OCI-LY7 (cell line): ENCODE data around the gene MMD. TPM values are rescaled to one million over a fixed set of nuclear protein-coding genes. Genes with fewer than 3 reads are reported as not detected.

Experiments used
- BruUV-seq: library from RNA; stranded (reverse); fragments of 400-500 nt; replicated peaks from 2 replicates; lab custom pipeline; 2021; lab: Mats Ljungman, UMichigan
- CTCF ChIA-PET: fragments of 300-600 bp; sonication (Branson Sonifier 250); formaldehyde crosslinking; loops from one replicate; lab custom pipeline; 2022; ENCODE audit warnings: antibody characterized with exemption; ENCODE audit not compliant: unreplicated experiment; lab: Charles Lee
- POLR2A ChIA-PET: fragments of 300-600 bp; sonication (Branson Sonifier 250); formaldehyde crosslinking; loops from one replicate; lab custom pipeline; 2022; ENCODE audit warnings: antibody characterized with exemption; lab: Charles Lee
- DNase-seq: peaks from one replicate; pipeline ENCODE4 v3.0.0-alpha.2; 2015; ENCODE audit warnings: low spot score
- H2AFZ ChIP-seq: fragments of 200-600 bp; sonication (generic), shearing (Covaris generic); 2 replicates; pipeline ENCODE4 v1.6.1; 2014; ENCODE audit warnings: mild to moderate bottlenecking, antibody characterized with exemption, low read length, moderate library complexity
- H3K27ac ChIP-seq: fragments of 200-600 bp; sonication (generic); 2 replicates; pipeline ENCODE4 v1.5.1; 2014; ENCODE audit warnings: mixed run types, low read depth, mild to moderate bottlenecking, moderate library complexity, low read length, inconsistent platforms; ENCODE audit not compliant: poor library complexity, severe bottlenecking
- H3K36me3 ChIP-seq: fragments of 200-600 bp; sonication (generic); 2 replicates; pipeline ENCODE4 v1.6.1; 2014; ENCODE audit warnings: mild to moderate bottlenecking, antibody characterized with exemption, low read length, moderate library complexity, mixed read lengths; ENCODE audit not compliant: insufficient read depth
- H3K4me1 ChIP-seq: fragments of 200-600 bp; sonication (generic); 2 replicates; pipeline ENCODE4 v1.5.1; 2014; ENCODE audit warnings: mild to moderate bottlenecking, low read length; ENCODE audit not compliant: insufficient read depth, poor library complexity, severe bottlenecking
- H3K4me2 ChIP-seq: fragments of 200-600 bp; sonication (generic); 2 replicates; pipeline ENCODE4 v1.6.1; 2014; ENCODE audit warnings: mild to moderate bottlenecking, low read length
- H3K4me3 ChIP-seq: fragments of 200-600 bp; sonication (generic); 2 replicates; pipeline ENCODE4 v1.5.1; 2014; ENCODE audit warnings: mild to moderate bottlenecking, low read depth, low read length; ENCODE audit not compliant: poor library complexity, severe bottlenecking
- H3K79me2 ChIP-seq: fragments of 200-600 bp; sonication (generic); 2 replicates; pipeline ENCODE4 v1.6.1; 2016; ENCODE audit warnings: low read depth, mild to moderate bottlenecking, low read length, moderate library complexity, mixed read lengths; ENCODE audit not compliant: insufficient read depth
- H3K9me2 ChIP-seq: fragments of 200-600 bp; sonication (generic); 2 replicates; pipeline ENCODE4 v1.6.1; 2016; ENCODE audit warnings: mild to moderate bottlenecking, low read length, mixed read lengths; ENCODE audit not compliant: insufficient read depth
- H3K9me3 ChIP-seq: fragments of 200-600 bp; sonication (generic); 2 replicates; pipeline ENCODE4 v1.6.1; 2014; ENCODE audit warnings: mild to moderate bottlenecking, mixed run types, low read length, mixed read lengths
- H4K20me1 ChIP-seq: fragments of 200-600 bp; sonication (generic); 2 replicates; pipeline ENCODE4 v1.6.1; 2014; ENCODE audit warnings: mild to moderate bottlenecking, antibody characterized with exemption, low read length, moderate library complexity, mixed read lengths; ENCODE audit not compliant: insufficient read depth
- EZH2phosphoT487 ChIP-seq: fragments of 200-600 bp; sonication (generic); IDR thresholded peaks from 2 replicates; pipeline ENCODE4 v1.6.1; 2018; ENCODE audit warnings: low read depth, borderline replicate concordance, mild to moderate bottlenecking, mixed run types, antibody characterized with exemption, low read length, moderate library complexity, mixed read lengths
- intact Hi-C: fragments of 100-400 bp; cut with micrococcal nuclease; formaldehyde crosslinking; loops from one replicate; pipeline ENCODE4 v1.10.0; 2022; ENCODE audit not compliant: unreplicated experiment
- total RNA-seq, 2 experiments: library from RNA; depleted of rRNA in 1 of 2; stranded (reverse); fragments of >200 nt in 1 of 2; shearing (Covaris generic) in 1 of 2; gene quantifications; 2 replicates each; pipeline ENCODE4 v1.2.3, GENCODE V29; 2014 to 2022
- TF ChIP-seq, protein P1 (sequence below): fragments of 200-600 bp; sonication (generic); conservative IDR thresholded peaks from 2 replicates; pipeline ENCODE4 v1.5.1; 2014; ENCODE audit warnings: mild to moderate bottlenecking, antibody characterized with exemption, low read length, moderate library complexity, mixed read lengths

Gene MMD
- total RNA-seq, 2 experiments from 2014 or later: 42.7 to 43.8 TPM

DNA sequence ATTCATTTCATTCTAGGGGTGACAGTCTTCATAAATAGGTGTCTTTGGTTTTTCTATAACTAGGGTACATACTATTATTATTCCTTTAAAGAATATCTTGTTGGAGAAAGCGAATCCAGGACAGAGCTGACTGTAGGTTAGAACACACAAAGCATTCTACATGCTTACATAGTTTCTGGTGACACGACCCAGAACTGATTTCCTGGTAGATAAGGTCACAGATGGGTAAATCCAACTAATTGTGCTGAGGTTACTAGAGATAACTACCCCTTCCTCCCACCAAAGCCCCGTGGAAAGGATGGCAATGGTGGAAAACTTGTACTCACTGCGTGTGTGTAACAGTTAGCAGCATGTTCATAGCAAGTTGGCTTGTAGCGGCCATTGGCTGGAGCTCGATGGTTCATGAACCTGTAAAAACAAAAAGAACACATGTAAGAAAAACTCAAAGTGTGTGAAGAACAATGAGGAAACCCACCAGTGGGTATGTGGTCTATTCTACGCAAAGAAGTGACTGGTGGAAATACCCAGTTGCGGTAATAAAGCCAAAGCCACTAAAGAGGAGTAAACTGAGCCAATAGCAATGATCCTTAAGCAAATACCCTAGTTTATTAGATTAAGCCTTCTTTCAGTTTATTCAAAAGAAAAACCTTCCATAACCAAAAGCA is 7.7 kb downstream of the MMD start:
- intact Hi-C loops: no loop called here
- POLR2A ChIA-PET: interaction anchor here (1.3 kb wide), 1 partner anchor 7 kb away, joined by 3 read pairs; no protein-coding TSS in a partner anchor
- H3K36me3 ChIP-seq: peaks cover 95% of the 10 kb centered on the region
- peaks cover 24% of the 10 kb centered on the region for H3K4me1 ChIP-seq
- no peaks in the 10 kb centered on the region for H3K9me2 ChIP-seq
- no peak overlapping the region for H3K27ac ChIP-seq
- TF ChIP-seq EZH2phosphoT487: no peak
- TF ChIP-seq, protein P1, sequence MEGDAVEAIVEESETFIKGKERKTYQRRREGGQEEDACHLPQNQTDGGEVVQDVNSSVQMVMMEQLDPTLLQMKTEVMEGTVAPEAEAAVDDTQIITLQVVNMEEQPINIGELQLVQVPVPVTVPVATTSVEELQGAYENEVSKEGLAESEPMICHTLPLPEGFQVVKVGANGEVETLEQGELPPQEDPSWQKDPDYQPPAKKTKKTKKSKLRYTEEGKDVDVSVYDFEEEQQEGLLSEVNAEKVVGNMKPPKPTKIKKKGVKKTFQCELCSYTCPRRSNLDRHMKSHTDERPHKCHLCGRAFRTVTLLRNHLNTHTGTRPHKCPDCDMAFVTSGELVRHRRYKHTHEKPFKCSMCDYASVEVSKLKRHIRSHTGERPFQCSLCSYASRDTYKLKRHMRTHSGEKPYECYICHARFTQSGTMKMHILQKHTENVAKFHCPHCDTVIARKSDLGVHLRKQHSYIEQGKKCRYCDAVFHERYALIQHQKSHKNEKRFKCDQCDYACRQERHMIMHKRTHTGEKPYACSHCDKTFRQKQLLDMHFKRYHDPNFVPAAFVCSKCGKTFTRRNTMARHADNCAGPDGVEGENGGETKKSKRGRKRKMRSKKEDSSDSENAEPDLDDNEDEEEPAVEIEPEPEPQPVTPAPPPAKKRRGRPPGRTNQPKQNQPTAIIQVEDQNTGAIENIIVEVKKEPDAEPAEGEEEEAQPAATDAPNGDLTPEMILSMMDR: no peak
- CTCF ChIA-PET: no interaction called here
- peaks cover 12% of the 10 kb centered on the region for H4K20me1 ChIP-seq
- no peaks in the 10 kb centered on the region for H3K9me3 ChIP-seq
- H2AFZ ChIP-seq: no peak overlapping the region
- no peak overlapping the region for H3K4me3 ChIP-seq
- no peak for DNase-seq
- no peak overlapping the region for H3K4me2 ChIP-seq
- BruUV-seq: no TSS peak
- H3K79me2 ChIP-seq: peaks cover 46% of the 10 kb centered on the region

DNA sequence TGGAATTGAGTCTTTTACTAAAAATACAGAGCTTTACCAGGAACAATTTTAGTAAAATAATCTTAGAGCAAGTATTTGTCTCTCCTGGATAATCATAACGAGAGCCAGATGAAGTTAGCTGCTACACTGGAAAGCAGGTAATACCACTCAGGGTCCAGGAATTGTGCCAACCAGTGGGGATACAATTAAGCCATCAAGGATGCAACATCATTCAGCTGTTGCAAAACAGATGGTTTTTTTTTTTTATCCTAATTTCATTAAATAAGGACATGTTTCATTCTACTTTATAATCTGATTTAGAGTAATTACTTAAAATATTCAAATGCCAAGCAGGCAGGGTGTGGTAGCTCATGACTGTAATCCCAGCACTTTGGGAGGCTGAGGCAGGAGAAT is 10.2 kb downstream of the MMD start:
- intact Hi-C loops: no loop called here
- no peak for TF ChIP-seq EZH2phosphoT487
- TF ChIP-seq, protein P1: no peak
- Histone ChIP-seq H3K4me3 (no peak overlapping the region), H3K9me3 (no peaks in the 10 kb centered on the region), H3K4me2 (no peak overlapping the region), H3K79me2 (peaks cover 21% of the 10 kb centered on the region), H3K27ac (no peak overlapping the region), H3K4me1 (no peaks in the 10 kb centered on the region), H3K9me2 (no peaks in the 10 kb centered on the region), H3K36me3 (peaks cover 94% of the 10 kb centered on the region), H4K20me1 (no peaks in the 10 kb centered on the region), H2AFZ (no peak overlapping the region)
- no TSS peak for BruUV-seq
- CTCF ChIA-PET: no interaction called here
- POLR2A ChIA-PET: no interaction called here
- DNase-seq: no peak
